Embryonic facial prominence (tissue), 1 donor: ENCODE measurements around the gene STAB2.

Source experiments
- DNase-seq: peaks from one replicate; pipeline ENCODE4 v3.0.0-alpha.2; 2016; ENCODE audit errors: extremely low spot score

The STAB2 gene

GRCh38 chr12:103586791-103587370 lies at the start of gene STAB2:
Gene STAB2, plus strand, starts transcription at chr12:103587273. Its CDS starts 204 bp downstream, at chr12:103587477.
- DNase-seq: no peak

GRCh38 chr12:103538397-103538796 lies 48.7 kb upstream of the STAB2 start:
- no peak for DNase-seq

- no peak for DNase-seq
Measured at GRCh38 chr12:103540319-103540718, 46.8 kb upstream of the STAB2 start.

- DNase-seq: no peak
Measured at GRCh38 chr12:103542078-103542477, 45.0 kb upstream of the STAB2 start.

GRCh38 chr12:103546959-103547358 lies 40.1 kb upstream of the STAB2 start:
- DNase-seq: no peak

GRCh38 chr12:103547376-103547775 lies 39.7 kb upstream of the STAB2 start:
- no peak for DNase-seq

- no peak for DNase-seq
Measured at GRCh38 chr12:103547929-103548328, 39.1 kb upstream of the STAB2 start.

- no peak for DNase-seq
Measured at GRCh38 chr12:103548622-103549601, 38.2 kb upstream of the STAB2 start.

- DNase-seq: no peak
Measured at GRCh38 chr12:103556890-103557627, 30.0 kb upstream of the STAB2 start.

- no peak for DNase-seq
Measured at GRCh38 chr12:103557628-103558010, 29.5 kb upstream of the STAB2 start.

- DNase-seq: no peak
Measured at GRCh38 chr12:103558879-103559278, 28.2 kb upstream of the STAB2 start.

GRCh38 chr12:103560604-103561101 lies 26.4 kb upstream of the STAB2 start:
- DNase-seq: no peak

GRCh38 chr12:103561174-103561573 lies 25.9 kb upstream of the STAB2 start:
- no peak for DNase-seq

GRCh38 chr12:103566398-103566797 lies 20.7 kb upstream of the STAB2 start:
- no peak for DNase-seq

GRCh38 chr12:103569278-103569677 lies 17.8 kb upstream of the STAB2 start:
- no peak for DNase-seq

- no peak for DNase-seq
Measured at GRCh38 chr12:103571286-103571685, 15.8 kb upstream of the STAB2 start.

GRCh38 chr12:103572312-103573045 lies 14.6 kb upstream of the STAB2 start:
- no peak for DNase-seq

- DNase-seq: no peak
Measured at GRCh38 chr12:103573185-103573584, 13.9 kb upstream of the STAB2 start.

- DNase-seq: no peak
Measured at GRCh38 chr12:103578926-103579325, 8.1 kb upstream of the STAB2 start.

- no peak for DNase-seq
Measured at GRCh38 chr12:103580026-103580425, 7.0 kb upstream of the STAB2 start.

GRCh38 chr12:103583008-103583407 lies 4.1 kb upstream of the STAB2 start:
- DNase-seq: no peak
